RWPE1 (cell line): ENCODE data around the gene ILF2.

Experiments
- CTCF ChIA-PET: fragments of 350-600 bp; sonication (Branson Sonifier 250); formaldehyde crosslinking; extraction: SDS; loops from one replicate; lab custom pipeline; 2021; lab: Yijun Ruan, JAX
- POLR2A ChIA-PET: fragments of 400-600 bp; formaldehyde crosslinking; extraction: SDS; loops from one replicate; lab custom pipeline; 2020; ENCODE audit warnings: antibody characterized with exemption; ENCODE audit not compliant: low non-redundant PET; lab: Yijun Ruan, JAX
- DNase-seq: peaks from one replicate; pipeline ENCODE4 v3.0.0; 2012; ENCODE audit warnings: low spot score
- H3K27ac ChIP-seq: fragments of 450-650 bp; 2 replicates; pipeline ENCODE4 v1.5.1; 2017
- CTCF ChIP-seq: fragments of 450-650 bp; conservative IDR thresholded peaks from 2 replicates; pipeline ENCODE4 v1.5.1; 2017; ENCODE audit warnings: low read depth, mild to moderate bottlenecking

The ILF2 gene

GRCh38 chr1:153627715-153628626 lies 42.8 kb downstream of the ILF2 start, which contains the start of gene S100A1:
Gene S100A1, plus strand, starts transcription at chr1:153628434. Its CDS starts 2,088 bp downstream, at chr1:153630522.
- CTCF ChIA-PET = interaction anchor here (0.5 to 1.9 kb wide), 11 partner anchors 9 to 913 kb away, joined by 3 to 12 read pairs (median 4); partner anchors contain the start of gene S100A14
- TF ChIP-seq CTCF = peak; percentile 16
- POLR2A ChIA-PET = interaction anchor here (1.4 to 5.5 kb wide), 2 partner anchors 14 to 56 kb away, joined by 4 to 56 read pairs; partner anchors contain the start of genes S100A14 and S100A16
- H3K27ac ChIP-seq = peak within 1 kb of the TSS; percentile 94
- DNase-seq = no peak

GRCh38 chr1:153626904-153627714 lies 43.7 kb downstream of the ILF2 start, which contains the start of gene S100A13:
Gene S100A13, minus strand, starts transcription at chr1:153627505. Its CDS starts 1,033 bp downstream, at chr1:153626472.
- peak; percentile 82 for DNase-seq
- CTCF ChIA-PET = interaction anchor here (0.7 to 1.9 kb wide), 6 partner anchors 9 to 117 kb away, joined by 3 to 12 read pairs (median 4); no protein-coding TSS in a partner anchor
- TF ChIP-seq CTCF = peak; percentile 68; the same call in 1 of the 2 replicates
- POLR2A ChIA-PET = interaction anchor here (1.0 to 5.5 kb wide), 3 partner anchors 13 to 55 kb away, joined by 3 to 56 read pairs (median 4); partner anchors contain the start of genes S100A14 and S100A16
- peak within 1 kb of the TSS; percentile 94 for H3K27ac ChIP-seq

GRCh38 chr1:153626477-153626903 lies 44.3 kb downstream of the ILF2 start:
- no peak for TF ChIP-seq CTCF
- CTCF ChIA-PET = interaction anchor here (0.9 to 1.9 kb wide), 2 partner anchors 8 to 54 kb away, joined by 7 to 12 read pairs; no protein-coding TSS in a partner anchor
- H3K27ac ChIP-seq = peak overlapping the region; percentile 94
- no peak for DNase-seq
- POLR2A ChIA-PET = interaction anchor here (1.0 to 5.5 kb wide), 2 partner anchors 12 to 26 kb away, joined by 3 to 56 read pairs; partner anchors contain the start of genes S100A14 and S100A16

GRCh38 chr1:153624965-153625611 lies 45.7 kb downstream of the ILF2 start:
- DNase-seq = no peak
- ChIA-PET CTCF (no interaction called here), POLR2A (interaction anchor here (5.5 kb wide), 1 partner anchor 11 kb away, joined by 56 read pairs; the partner anchor contains the start of genes S100A14 and S100A16)
- H3K27ac ChIP-seq = peak overlapping the region; percentile 41
- TF ChIP-seq CTCF = no peak

GRCh38 chr1:153623101-153623500 lies 47.7 kb downstream of the ILF2 start:
- ChIA-PET CTCF (interaction anchor here (0.6 to 0.7 kb wide), 2 partner anchors 15 to 55 kb away, joined by 3 to 5 read pairs; partner anchors contain the start of gene NPR1), POLR2A (no interaction called here)
- no peak overlapping the region for H3K27ac ChIP-seq
- TF ChIP-seq CTCF = no peak
- DNase-seq = no peak
